Epidermal melanocyte (primary cell): ENCODE results near the gene NR4A2.
A peak's percentile ranks its signal among the peaks of the same experiment; 100 is the strongest.

Source experiments
- DNase-seq: peaks from one replicate; pipeline ENCODE4 v3.0.0; 2011; ENCODE audit warnings: low spot score; ENCODE audit not compliant: insufficient read length

The NR4A2 gene

DNA sequence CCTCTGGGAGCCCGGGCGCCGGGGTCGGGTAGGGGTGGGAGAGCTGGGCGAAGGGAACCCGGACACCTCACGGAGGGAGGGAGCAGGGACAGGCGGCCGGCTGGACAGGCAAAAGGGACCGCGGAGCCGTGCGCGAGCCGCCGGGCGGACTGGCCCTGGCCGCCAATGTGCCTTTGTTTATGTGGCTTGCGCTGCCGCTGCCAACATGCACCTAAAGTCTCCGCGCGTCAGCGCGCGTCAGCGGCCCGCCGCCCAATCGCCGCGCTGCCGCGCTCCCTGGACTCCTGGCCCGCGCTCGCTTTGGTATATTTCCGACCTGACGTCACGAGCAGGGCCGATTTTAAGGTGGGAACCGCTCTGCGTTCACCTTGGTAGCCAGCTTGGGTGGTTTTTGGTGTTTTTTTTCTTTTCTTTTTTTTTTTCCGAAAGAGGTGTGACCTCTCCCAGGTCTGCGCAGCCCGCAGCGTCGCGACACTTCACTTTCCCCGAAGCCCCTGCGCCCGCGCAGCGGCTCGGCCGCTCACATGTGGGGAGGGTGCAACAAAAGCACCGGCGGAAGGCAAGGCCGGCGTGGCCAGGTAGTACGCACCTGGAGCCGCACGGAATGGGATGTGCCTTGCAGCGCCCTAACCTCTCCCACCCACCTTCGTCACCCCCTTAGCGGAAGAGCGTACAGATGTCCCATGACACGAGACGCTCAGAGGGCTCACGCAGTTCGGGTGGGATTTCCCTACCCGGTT is at the start of gene NR4A2:
TSS of gene NR4A2 (minus strand) at position 188 of the 740 bp plus-strand sequence. CDS start 2,535 bp downstream, outside the sequence.
- DNase-seq, result peak; percentile 73

DNA sequence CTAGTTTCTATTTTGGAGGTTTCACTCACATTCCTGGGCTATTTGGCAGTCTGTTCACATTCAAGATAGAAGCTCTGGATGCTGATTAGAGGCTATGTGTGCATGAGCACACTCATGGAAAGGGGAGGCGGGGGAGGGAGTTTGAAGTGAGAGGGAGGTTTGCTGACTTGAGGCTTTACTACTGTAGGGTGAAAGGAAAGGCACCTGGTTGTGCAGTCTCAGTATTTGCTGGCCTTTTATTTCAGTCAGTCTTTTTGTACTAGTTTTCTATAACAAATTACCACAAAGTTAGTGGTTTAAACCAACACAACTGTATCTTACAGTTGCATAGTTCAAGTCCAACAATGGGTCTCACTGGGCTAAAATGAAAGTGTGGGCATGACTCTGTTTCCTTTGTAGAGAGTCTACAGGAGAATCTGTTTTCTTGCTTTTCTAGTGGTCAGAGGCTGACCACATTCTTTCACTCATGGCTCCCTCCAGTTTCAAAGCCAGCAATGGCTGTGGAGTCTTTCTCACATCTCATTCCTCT is 47.7 kb upstream of the NR4A2 start:
- DNase-seq, result no peak

DNA sequence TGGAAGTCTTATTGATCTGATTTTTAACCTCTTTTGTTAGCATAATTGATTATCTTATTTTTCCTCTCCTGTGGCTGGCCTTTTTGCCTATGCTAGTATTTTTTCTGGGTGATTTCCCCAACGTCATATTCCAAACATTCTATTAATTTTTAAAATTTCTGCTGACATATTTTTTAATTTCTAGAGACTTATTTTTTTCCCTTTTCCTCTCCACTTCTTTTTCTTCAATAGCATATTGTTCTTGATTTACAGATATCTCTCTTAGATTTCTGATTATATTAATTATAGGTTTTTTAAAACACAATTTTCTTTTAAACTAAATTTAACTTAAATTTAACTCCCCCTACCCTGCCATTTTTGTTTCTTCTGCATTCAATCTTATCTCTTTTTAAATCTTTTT is 47.2 kb upstream of the NR4A2 start:
- DNase-seq, result no peak

DNA sequence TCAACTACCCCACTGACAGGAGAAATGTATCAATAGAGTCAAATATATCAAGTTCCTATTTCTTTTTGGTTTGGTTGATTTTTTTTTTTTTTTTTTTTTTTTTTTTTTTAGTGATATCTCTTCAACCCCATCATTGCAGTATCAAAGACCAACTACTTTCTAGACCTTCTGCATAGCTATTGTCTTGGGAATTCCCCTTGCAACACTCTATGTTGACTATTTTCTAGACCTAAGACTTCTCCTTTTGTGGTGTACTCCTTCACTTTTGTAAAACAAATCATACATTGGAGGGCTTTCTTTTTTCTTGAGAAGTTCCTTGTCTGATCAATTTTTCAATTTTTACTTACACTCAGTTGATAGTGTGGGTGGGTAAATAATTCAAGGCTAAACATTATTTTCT is 46.5 kb upstream of the NR4A2 start:
- no peak for DNase-seq

DNA sequence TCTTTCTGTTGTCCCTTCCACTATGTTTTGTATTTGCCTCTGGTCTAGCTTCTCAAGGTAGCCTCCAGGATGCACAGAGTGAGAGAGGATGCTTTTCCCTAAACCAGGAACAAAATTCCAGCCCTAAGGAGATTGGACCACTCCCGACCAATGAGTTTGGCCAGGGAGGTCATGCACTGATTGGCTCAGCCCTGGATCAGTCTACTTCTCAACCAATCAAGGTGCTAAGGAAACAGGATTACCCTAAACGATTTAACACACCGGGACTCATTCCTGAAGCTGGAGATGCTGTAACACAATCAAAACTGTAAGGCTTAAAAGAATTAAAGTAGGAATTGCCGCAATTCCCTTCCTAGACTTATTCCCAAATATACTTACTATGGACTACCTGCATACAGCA is 34.2 kb upstream of the NR4A2 start:
- DNase-seq, result no peak

DNA sequence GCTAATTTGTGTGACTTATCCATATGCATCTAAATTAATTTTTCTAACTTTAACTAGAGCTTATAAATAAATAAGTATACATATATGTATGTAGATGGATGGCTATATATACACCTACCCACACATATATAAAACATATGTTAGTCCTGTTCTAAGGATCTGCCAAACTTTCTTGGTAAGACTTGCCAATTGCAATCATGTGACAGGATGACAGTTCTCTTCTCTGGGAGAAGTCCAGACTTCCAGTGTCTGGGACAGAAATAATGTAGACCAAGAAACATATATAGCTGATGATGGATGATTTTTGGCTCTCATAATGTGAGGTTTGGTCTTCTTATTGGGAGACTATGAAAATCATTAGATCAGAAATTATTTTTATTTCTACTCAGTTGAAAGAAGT is 30.6 kb upstream of the NR4A2 start:
- DNase-seq, result no peak

DNA sequence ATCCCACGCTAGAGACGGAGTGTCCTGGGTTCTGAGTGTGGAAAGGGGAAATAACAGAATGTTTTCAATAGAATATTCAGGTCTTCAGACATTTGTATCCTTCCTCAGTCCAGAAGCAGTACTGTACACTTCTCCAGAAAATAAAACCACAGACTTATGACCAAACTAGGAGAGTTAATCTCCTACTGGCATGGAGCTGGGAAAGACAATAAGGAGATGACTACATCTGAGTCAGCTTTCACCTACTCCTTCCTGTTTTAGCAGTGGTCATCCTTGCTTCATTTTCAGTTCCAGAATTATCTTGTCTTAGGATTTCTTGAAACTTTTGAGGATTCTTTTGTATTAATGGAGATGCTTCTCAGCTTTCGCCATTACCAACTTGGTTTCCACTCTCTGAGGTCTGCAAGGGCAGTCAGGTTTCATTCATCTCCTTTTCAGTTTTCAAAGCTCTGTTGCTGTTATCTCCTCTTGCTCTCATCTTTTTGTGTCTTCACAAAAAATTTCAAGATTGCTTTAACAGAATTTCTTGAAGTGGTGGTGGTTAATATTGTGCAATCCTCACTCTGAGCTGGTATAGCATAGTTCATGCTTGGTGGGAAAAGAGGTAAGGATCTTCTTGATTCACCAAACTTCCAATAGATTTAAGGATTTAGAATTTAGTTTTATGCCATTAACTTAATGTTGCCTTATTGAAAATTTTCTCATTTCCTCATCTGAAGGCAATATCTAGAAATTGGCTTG is 23.7 kb upstream of the NR4A2 start:
- no peak for DNase-seq

DNA sequence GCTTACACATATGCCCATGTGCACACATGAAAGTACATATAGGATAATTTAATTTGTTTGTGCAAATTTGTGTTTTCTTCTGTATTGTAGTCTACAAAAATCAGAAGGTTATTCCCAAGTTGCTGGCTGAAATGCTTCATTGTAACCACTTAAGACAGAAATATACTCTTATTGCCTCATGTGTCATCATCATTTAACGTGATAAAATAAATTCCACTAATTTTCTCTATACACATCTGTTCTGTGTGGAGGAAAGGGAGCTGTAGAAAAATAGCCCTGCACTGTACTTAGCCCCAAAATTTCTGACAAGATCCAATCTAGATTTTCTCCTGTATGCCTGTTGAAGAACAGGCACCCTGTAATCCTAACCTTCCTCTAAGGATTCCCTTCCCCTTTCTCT is 20.4 kb upstream of the NR4A2 start:
- DNase-seq, result no peak

DNA sequence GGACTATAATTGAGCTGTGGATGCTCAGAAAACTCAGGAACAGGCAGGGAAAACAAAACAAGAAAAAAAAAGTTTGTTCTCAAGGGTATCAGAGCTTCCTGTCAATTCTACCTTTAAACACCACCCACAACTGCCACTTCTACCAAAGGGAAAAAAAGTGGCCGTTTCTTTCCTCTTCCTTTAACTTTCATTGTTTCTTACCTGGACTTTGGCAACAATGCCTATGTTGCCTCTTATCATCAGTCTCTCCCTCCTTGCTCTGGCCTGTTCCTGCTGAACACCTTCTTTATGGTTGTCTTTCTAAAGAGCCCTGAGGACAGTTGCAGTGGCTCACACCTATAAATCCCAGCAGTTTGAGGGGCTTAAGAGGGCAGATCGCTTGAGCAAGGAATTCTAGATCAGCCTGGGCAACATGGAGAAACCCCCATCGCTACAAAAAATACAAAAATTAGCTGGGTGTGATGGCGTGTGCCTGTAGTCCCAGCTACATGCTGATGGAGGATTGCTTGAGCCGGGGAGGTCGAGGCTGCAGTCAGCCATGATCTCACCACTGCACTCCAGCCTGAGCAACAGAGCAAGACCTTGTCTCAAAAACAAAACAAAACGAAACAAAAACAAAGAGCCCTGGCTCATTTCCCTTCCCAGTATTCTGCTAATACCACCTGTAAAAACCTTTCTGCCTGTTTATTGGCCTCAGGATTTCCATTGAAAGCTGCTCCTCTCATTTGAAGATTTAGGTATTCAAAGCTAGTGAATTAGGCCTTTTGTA is 18.0 kb upstream of the NR4A2 start:
- no peak for DNase-seq

DNA sequence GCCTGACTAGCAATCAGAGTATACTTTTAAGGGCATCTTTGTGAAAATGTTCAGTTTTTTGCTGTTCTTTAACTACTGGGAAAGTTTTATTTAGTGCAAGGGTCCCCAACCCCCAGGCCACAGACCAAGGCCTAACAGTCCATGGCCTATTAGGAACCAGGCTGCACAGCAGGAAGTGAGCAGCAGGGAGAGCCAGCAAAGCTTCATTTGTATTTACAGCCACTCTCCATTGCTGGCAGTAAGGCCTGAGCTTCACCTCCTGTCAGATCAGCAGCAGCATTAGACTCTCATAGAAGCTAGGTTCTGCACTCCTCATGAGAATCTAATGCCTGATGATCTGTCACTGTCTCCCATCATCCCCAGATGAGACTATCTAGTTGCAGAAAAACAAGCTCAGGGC is 17.1 kb upstream of the NR4A2 start:
- no peak for DNase-seq

DNA sequence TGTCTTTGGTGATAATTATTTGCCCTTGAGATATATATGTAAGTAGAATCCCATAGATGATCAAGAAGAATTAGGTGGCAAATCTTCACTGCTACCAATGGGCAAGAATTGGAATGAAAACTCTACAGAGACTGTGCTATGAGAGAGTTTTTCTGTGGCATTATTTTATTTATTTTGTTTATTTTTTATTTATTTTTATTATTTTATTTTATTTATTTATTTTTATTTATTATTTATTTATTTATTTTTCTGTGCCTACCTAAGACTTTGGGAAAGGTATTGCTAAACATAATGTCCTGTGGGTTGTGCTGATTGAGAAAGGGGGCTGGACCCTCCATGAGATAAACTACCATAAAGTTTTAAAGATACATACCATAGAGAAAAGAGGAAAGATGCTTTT is 16.6 kb upstream of the NR4A2 start:
- DNase-seq, result no peak

DNA sequence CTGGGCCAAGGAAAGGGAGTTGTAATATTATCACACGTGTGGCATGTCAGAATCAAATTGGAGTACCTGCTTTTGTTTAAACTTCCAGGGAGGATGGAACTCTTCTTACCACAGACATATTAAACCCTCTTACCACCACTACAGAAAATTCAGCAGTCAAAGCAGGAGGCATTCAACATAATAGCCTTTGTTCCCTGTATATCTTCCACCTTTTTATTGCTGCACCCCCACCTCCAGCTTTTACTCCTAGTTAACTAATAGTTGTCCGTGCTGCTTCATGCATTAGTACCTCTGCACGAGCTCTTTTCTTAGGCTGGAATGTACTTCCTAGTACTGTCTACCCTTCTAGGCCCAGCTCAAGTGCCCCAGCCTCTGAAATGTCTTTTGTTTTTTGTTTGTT is 14.9 kb upstream of the NR4A2 start:
- no peak for DNase-seq

DNA sequence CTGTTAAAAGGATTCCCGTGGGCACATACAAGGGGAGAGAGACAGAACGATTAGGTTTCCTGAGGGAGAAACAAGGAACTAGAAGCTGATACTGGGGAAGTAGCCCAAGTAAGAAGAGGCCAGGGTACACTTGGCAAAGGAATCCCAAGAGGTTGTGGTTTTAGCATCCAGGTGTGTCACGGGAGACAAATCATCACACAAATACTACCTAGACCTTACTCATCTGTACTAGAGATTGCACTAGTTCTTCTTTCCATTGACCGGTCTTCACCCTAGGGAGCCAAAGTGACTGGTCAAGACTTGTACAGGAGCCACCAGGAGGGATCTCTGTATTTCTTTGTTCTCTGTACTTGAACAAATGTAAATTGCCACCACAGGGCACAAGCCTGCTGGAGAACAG is 14.2 kb upstream of the NR4A2 start:
- DNase-seq, result no peak

DNA sequence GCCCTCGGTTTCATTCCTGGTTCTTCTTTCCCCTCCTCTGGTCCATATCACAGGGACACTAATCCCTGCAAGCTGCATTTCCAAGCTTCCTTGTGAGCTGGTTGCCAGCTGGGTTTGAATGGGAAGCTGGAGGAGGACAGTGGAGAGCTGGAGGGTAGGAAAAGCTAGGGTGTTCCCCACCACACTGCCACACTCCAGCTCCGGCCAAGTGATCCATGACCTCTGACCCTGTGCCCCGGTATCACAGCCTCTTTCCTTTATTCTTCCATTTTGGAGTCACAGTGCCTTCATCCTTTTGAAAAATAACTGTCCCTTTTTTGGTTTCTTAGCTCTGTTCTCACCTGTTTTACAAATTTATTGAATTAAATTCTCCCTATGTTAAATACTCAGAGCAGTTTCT is 13.1 kb upstream of the NR4A2 start:
- no peak for DNase-seq

DNA sequence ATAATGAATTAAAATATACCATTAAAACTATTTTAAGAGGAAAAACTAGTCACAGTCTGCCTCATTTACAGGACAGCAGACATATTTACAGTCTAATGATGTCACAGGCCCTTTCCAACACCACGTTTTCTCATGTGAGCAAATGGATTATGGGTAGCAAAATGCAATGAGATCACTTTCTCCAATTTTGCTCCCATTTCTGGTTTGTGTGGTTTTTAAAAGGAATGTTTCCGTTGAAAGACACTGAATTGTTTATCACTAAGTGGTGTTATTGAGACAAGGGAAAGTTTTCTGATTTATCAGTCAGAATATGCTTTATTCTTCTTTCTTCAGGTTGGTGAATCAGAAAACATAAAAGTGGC is 11.4 kb upstream of the NR4A2 start:
- DNase-seq, result no peak

DNA sequence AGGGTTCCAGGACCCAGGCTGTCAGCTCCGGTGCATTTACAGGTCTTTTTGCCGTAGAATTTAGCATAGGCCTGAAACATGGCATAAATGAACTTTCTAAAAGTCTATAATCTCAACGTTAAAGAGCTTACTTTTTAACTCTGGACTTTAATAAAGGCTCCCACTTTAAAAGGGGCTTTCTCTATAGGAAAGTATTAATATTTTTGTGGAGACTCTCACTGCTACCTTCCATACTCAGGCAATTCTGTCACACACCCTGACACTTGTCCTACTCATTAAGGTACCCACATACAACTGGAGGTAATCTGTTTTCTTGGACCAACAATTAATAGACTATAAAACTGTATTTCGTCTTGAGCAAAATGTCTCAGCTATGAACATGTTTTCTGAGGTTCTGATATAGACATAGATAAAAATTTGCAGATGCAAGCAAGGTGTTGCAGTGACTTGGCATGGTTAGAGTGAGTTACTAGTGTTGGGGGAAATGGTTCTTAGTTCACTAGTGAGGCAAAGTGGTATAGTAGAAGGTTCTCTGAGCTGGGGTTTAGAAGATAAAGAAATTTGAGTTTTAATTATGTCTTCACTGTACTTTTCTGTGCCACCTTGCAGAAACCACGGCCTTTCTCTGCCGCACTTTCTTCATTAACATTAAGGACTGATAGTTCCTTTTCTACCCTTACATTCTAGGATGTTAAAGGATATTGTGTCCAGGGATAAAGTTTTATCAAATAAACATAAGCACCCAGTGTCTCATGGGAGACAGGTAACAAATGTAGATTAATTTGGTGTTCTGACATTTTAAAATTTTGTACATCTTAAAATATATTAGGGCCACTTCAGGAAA is 10.8 kb upstream of the NR4A2 start:
- no peak for DNase-seq

DNA sequence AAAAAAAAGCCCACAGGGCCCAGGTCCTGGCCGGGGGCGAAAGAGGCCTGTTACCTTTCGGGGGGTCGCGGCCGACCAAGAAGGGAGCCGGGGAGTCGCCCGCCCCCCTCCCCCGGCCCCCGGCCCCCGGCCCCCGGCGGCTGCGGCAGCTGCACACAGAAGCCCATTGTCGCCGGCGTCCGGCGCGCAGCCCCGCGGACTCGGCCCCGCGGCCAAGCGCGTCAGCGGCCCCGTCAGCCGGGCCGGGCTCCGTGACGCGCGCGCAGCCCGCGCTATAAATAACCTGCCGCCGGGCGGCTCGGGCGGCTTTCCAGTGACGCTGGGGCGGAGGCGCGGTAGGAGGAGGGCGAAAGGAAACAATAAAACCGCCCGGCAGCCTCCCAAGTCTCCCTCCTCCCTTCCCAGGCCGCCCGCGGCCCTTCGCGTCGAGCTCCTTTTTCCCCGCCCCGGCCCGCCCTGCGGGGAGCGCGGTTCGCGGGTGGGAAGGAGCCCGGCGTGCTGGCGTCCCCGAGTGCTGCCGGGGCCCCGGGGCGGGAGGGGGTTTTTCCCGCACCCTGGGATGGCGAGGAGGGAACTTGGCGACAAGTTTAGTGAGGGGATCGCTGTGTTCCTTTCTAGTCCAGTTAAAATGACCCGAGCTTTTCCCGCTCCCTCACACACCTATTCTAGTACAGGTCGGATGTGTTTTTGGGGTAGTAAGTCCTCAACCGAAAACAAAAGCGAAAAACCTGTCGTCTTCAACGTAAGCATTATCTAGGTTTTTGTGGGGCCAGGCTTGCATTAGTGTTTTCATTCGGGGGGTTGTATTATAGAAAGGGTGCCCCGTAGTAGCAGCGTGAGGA is 10.0 kb upstream of the NR4A2 start:
- DNase-seq, result peak; percentile 84

DNA sequence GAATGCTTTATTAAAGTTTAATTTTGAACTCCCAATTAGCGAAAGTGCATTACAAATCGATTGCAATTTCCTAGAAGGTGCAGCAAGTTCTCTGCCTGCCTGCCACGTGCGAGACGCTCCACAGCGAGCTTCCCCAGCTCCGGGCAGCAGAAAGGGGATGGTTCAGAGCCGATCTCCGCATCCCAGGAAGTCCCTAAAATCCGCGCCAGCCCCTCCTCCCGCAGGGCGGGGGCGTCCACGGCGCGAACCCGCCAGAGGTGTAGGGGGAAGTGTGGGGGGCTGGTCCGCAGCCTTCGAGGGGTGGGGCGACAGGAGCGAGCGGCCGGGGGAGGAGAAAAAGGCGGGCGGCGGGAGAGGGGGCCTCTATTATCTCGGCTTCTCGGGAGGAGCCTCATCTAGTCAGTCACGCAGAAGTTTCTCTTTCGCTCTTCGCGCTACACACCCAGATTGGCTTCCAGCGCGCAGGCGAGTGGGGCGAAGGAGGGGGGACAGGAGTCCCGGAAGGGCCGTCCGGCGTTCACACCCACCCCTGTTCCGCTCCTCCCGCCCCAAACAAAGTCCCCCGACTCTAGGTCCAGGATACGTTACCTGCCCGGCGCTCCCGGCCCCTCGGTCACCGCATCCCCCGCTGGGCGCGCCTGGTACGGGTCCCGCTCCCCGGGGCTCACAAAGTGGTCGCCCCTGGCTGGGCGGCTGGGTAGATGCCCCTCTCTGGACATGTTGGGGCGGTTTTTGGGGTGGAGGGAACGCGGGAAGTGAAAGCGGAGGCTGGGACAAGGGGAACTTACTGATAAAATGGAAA is 9.1 kb upstream of the NR4A2 start:
- DNase-seq, result peak; percentile 84

DNA sequence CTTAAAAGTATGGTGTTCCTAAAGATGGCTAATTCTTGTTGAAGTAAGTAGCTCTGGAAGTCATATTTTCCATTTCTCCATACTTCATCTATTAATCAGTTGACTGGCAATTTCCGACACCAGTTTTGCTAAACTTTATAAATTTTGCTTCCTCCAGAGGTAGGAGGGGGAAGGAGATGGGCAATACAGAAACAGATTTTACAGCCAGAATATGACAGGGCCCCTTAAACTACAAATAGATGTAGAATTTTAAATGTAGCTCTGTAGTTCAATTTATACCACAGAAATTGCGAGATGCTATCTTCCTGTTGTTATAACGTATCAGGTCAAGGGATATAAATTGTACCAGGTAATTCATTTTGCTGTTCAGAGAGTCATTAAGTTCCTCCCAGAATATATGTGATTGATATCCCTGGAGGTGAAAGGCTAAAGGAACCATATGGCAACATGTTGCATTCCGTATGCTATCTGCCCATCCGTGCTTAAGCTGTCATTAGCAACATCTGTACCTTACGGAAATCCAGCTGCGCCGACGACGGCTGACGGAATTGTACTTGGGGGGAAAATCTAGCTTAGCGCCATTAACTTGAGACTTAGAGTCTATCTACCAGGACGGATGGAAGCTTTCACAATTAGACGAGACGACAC is 8.4 kb upstream of the NR4A2 start:
- no peak for DNase-seq
